Prostate gland (tissue), 2 donors: Measurements from ENCODE around the gene RAPGEF4.

ENCODE experiments used
- CTCF ChIP-seq, 4 experiments: fragments of 200-600 bp in 2 of 4; fragments of 450-650 bp in 2 of 4; sonication (generic) in 2 of 4; IDR thresholded peaks; 1 replicate in 3 of 4; 2 replicates in 1 of 4; pipeline ENCODE4 v1.5.1; 2016 to 2019; ENCODE audit warnings: antibody characterized with exemption in 4 of 4, mild to moderate bottlenecking in 2 of 4, moderate library complexity in 2 of 4
- POLR2AphosphoS5 ChIP-seq: sonication (generic); formaldehyde crosslinking; IDR thresholded peaks from one replicate; pipeline ENCODE4 v1.6.1; 2017; ENCODE audit warnings: antibody characterized with exemption

GRCh38 chr2:172843266-172843582, 107.6 kb downstream of the RAPGEF4 start:
- TF ChIP-seq CTCF (IDR thresholded peaks at IDR 0.05) (no peak), POLR2AphosphoS5 (no peak)
